ENCODE data around the gene ARPC5. TPM values are rescaled to one million over a fixed set of nuclear protein-coding genes. Genes with fewer than 3 reads are reported as not detected.

The ARPC5 gene
- total RNA-seq, 1 experiment from 2014 or later: 158 TPM

DNA sequence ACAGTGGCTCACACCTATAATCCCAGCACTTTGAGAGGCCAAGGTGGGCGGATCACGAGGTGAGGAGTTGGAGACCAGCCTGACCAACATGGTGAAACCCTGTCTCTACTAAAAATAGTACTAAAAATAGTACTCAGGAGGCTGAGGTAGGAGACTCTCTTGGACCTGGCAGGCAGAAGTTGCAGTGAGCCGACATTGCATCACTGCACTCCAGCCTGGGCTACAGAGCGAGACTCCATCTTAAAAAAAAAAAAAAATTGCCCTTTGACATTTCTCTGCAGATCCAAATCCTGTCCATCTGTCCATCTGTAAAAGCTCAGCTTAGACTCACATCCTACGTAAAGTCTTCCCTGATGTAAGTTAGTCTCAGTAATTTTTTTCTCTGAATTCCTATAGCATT lies 39.1 kb downstream of the ARPC5 start:
- H3K9me3 ChIP-seq (ENCODE audit: low read depth, low read length, poor library complexity, severe bottlenecking): no peaks in the 10 kb centered on the region
- H3K4me3 ChIP-seq (ENCODE audit: low read depth, low read length, poor library complexity, severe bottlenecking): no peak overlapping the region
- ChIA-PET CTCF (no interaction called here), POLR2A (ENCODE audit: low non-redundant PET) (no interaction called here)
- no peak for TF ChIP-seq EZH2 (IDR thresholded peaks at IDR 0.05; ENCODE audit: borderline replicate concordance, low read depth, low read length, poor library complexity, severe bottlenecking)
- TF ChIP-seq, protein P1, sequence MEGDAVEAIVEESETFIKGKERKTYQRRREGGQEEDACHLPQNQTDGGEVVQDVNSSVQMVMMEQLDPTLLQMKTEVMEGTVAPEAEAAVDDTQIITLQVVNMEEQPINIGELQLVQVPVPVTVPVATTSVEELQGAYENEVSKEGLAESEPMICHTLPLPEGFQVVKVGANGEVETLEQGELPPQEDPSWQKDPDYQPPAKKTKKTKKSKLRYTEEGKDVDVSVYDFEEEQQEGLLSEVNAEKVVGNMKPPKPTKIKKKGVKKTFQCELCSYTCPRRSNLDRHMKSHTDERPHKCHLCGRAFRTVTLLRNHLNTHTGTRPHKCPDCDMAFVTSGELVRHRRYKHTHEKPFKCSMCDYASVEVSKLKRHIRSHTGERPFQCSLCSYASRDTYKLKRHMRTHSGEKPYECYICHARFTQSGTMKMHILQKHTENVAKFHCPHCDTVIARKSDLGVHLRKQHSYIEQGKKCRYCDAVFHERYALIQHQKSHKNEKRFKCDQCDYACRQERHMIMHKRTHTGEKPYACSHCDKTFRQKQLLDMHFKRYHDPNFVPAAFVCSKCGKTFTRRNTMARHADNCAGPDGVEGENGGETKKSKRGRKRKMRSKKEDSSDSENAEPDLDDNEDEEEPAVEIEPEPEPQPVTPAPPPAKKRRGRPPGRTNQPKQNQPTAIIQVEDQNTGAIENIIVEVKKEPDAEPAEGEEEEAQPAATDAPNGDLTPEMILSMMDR (conservative IDR thresholded peaks at IDR 0.05; ENCODE audit: low read depth, low read length): no peak
- intact Hi-C loops (cut with micrococcal nuclease; ENCODE audit: unreplicated experiment): no loop called here
- H3K27ac ChIP-seq (ENCODE audit: low read depth, low read length, poor library complexity, severe bottlenecking): no peak overlapping the region
- BruUV-seq (replicated peaks): no TSS peak
- H3K27me3 ChIP-seq (replicated peaks; ENCODE audit: insufficient read depth, low read depth, low read length, poor library complexity): no peaks in the 10 kb centered on the region
- no peaks in the 10 kb centered on the region for H3K4me1 ChIP-seq (ENCODE audit: insufficient read depth, low read length, poor library complexity, severe bottlenecking)
- no peaks in the 10 kb centered on the region for H3K36me3 ChIP-seq (ENCODE audit: insufficient read depth, low read length, poor library complexity, severe bottlenecking)
- DNase-seq (ENCODE audit: low spot score): no peak

DNA sequence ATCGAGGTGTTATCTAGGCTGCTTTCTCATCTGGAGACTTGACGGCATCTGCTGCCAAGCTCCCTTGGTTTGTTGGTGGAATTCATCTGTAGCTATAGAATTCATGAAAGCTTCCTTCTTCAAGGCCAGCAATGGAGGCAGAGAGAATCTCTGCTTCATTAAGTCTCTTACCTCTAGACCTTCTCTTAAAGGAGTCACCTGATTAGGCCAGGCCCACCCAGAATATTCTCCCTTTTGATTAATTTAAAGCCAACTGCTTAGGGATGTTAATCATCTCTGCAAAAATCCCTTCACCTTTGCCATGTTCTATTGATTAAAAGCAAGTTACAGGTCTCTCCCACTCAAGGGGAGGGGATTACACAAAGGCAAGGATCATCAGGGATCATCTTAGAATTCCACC lies 40.0 kb downstream of the ARPC5 start:
- DNase-seq (ENCODE audit: low spot score): no peak
- POLR2A ChIA-PET (ENCODE audit: low non-redundant PET): no interaction called here
- no peak overlapping the region for H3K27ac ChIP-seq (ENCODE audit: low read depth, low read length, poor library complexity, severe bottlenecking)
- no peaks in the 10 kb centered on the region for H3K36me3 ChIP-seq (ENCODE audit: insufficient read depth, low read length, poor library complexity, severe bottlenecking)
- H3K9me3 ChIP-seq (ENCODE audit: low read depth, low read length, poor library complexity, severe bottlenecking): no peaks in the 10 kb centered on the region
- H3K4me1 ChIP-seq (ENCODE audit: insufficient read depth, low read length, poor library complexity, severe bottlenecking): no peaks in the 10 kb centered on the region
- H3K27me3 ChIP-seq (replicated peaks; ENCODE audit: insufficient read depth, low read depth, low read length, poor library complexity): no peaks in the 10 kb centered on the region
- intact Hi-C loops (cut with micrococcal nuclease; ENCODE audit: unreplicated experiment): no loop called here
- H3K4me3 ChIP-seq (ENCODE audit: low read depth, low read length, poor library complexity, severe bottlenecking): no peak overlapping the region
- CTCF ChIA-PET: no interaction called here
- no TSS peak for BruUV-seq (replicated peaks)
- TF ChIP-seq, protein P1 (conservative IDR thresholded peaks at IDR 0.05; ENCODE audit: low read depth, low read length): no peak
- no peak for TF ChIP-seq EZH2 (IDR thresholded peaks at IDR 0.05; ENCODE audit: borderline replicate concordance, low read depth, low read length, poor library complexity, severe bottlenecking)

DNA sequence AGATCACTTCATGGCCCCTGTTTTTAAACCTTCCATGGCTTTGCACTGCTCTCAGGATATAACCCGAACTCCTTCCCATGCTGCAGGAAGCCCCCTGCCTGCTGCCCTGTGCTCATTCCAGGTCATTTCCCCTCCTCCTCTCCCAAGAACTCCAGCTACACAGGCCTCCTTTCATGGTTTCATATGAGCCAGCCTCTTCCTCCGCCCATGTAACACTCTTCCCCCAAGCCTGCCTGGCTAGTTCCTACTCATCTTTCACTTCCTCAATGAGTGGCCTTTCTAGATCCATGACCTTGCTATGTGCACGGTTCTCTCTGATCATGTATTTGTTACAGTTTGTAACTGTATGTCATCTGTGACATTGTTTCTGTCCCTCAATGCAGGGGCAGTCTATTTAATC lies 42.2 kb downstream of the ARPC5 start:
- H3K27ac ChIP-seq (ENCODE audit: low read depth, low read length, poor library complexity, severe bottlenecking): no peak overlapping the region
- no peaks in the 10 kb centered on the region for H3K4me1 ChIP-seq (ENCODE audit: insufficient read depth, low read length, poor library complexity, severe bottlenecking)
- ChIA-PET CTCF (no interaction called here), POLR2A (ENCODE audit: low non-redundant PET) (no interaction called here)
- no TSS peak for BruUV-seq (replicated peaks)
- TF ChIP-seq EZH2 (IDR thresholded peaks at IDR 0.05; ENCODE audit: borderline replicate concordance, low read depth, low read length, poor library complexity, severe bottlenecking): no peak
- TF ChIP-seq, protein P1 (conservative IDR thresholded peaks at IDR 0.05; ENCODE audit: low read depth, low read length): no peak
- H3K36me3 ChIP-seq (ENCODE audit: insufficient read depth, low read length, poor library complexity, severe bottlenecking): no peaks in the 10 kb centered on the region
- intact Hi-C loops (cut with micrococcal nuclease; ENCODE audit: unreplicated experiment): no loop called here
- no peaks in the 10 kb centered on the region for H3K27me3 ChIP-seq (replicated peaks; ENCODE audit: insufficient read depth, low read depth, low read length, poor library complexity)
- DNase-seq (ENCODE audit: low spot score): no peak
- H3K9me3 ChIP-seq (ENCODE audit: low read depth, low read length, poor library complexity, severe bottlenecking): no peaks in the 10 kb centered on the region
- no peak overlapping the region for H3K4me3 ChIP-seq (ENCODE audit: low read depth, low read length, poor library complexity, severe bottlenecking)

Data from A673 (cell line).